HAP-1 (cell line): Measurements from ENCODE around the gene HDDC2.

ENCODE experiments used
- DNase-seq, 2 experiments: peaks; one replicate each; pipeline ENCODE4 v3.0.0-alpha.2; 2016 to 2020; ENCODE audit warnings: low spot score in 2 of 2
- H3K27me3 ChIP-seq: fragments of 250-450 bp; sonication (Bioruptor Pico); 2 replicates; pipeline ENCODE4 v1.5.1; 2020; ENCODE audit warnings: low read depth, mild to moderate bottlenecking, moderate library complexity
- H3K36me3 ChIP-seq: fragments of 250-450 bp; sonication (Bioruptor Pico); replicated peaks from 2 replicates; pipeline ENCODE4 v1.5.1; 2020; ENCODE audit warnings: mild to moderate bottlenecking
- H3K4me1 ChIP-seq: fragments of 250-450 bp; sonication (Bioruptor Pico); 2 replicates; pipeline ENCODE4 v1.5.1; 2020; ENCODE audit warnings: mild to moderate bottlenecking
- H3K4me3 ChIP-seq: fragments of 250-450 bp; sonication (Bioruptor Pico); 2 replicates; pipeline ENCODE4 v1.5.1; 2020; ENCODE audit warnings: mild to moderate bottlenecking, moderate library complexity
- H3K9me3 ChIP-seq: fragments of 250-450 bp; sonication (Bioruptor Pico); 2 replicates; pipeline ENCODE4 v1.5.1; 2020; ENCODE audit warnings: mild to moderate bottlenecking, moderate library complexity
- in situ Hi-C: fragments of 300-500 bp; cut with MboI; formaldehyde crosslinking; loops from 3 replicates; pipeline ENCODE4 v1.14.3; 2020; ENCODE audit warnings: low sequenced_read_pairs, inconsistent platforms, mixed read lengths

HDDC2 gene

GRCh38 chr6:125273251-125273650 is 28.5 kb downstream of the HDDC2 start:
- no peak for DNase-seq
- H3K36me3 ChIP-seq = peaks cover 17% of the 10 kb centered on the region
- in situ Hi-C loops = no loop called here
- no peak overlapping the region for H3K4me3 ChIP-seq
- no peaks in the 10 kb centered on the region for H3K27me3 ChIP-seq
- H3K9me3 ChIP-seq = no peaks in the 10 kb centered on the region
- no peaks in the 10 kb centered on the region for H3K4me1 ChIP-seq

DNA sequence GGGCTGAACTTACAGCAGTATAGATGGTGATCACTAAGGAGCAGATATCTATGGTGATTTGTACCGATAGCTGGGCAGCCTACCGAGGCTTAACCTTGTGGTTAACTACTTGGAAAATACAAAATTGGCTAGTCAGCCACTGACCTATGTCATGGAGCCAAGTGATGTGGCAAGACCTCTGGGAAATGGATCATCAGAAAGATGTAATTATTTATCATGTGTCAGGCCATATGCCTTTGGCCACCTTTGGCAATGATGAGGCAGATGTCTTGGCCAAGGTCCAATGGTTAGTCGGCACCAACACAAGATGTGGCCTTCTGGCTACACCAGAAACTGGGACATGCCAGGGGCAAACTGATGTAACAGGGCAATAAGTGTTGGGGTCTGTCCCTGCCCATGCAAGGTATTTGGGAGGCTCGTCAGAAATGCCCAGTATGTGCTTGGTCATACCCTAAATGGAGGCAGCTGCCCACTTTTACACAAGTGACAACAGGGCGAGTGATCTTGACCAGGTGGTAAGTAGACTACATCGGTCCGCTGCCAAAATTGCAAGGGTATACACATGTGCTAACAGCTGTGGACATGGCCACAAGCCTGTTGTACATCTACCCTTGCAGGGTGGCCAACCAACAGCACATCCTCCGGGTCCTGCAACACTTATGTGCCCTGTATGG is 30.1 kb downstream of the HDDC2 start:
- no peak for DNase-seq
- no peaks in the 10 kb centered on the region for H3K27me3 ChIP-seq
- H3K36me3 ChIP-seq = peaks cover 8% of the 10 kb centered on the region
- no peaks in the 10 kb centered on the region for H3K9me3 ChIP-seq
- no peak overlapping the region for H3K4me3 ChIP-seq
- H3K4me1 ChIP-seq = no peaks in the 10 kb centered on the region
- in situ Hi-C loops = no loop called here

GRCh38 chr6:125270380-125270779 is 31.4 kb downstream of the HDDC2 start:
- Histone ChIP-seq H3K4me1 (no peaks in the 10 kb centered on the region), H3K4me3 (no peak overlapping the region), H3K9me3 (no peaks in the 10 kb centered on the region), H3K36me3 (no peaks in the 10 kb centered on the region; the same call in none of the 2 replicates), H3K27me3 (no peaks in the 10 kb centered on the region)
- no peak for DNase-seq
- in situ Hi-C loops = no loop called here

- in situ Hi-C loops = no loop called here
- Histone ChIP-seq H3K4me1 (no peaks in the 10 kb centered on the region), H3K27me3 (no peaks in the 10 kb centered on the region), H3K36me3 (no peaks in the 10 kb centered on the region; the same call in none of the 2 replicates), H3K4me3 (no peak overlapping the region), H3K9me3 (no peaks in the 10 kb centered on the region)
- DNase-seq = no peak
Observed at GRCh38 chr6:125269328-125269985, 32.3 kb downstream of the HDDC2 start.

DNA sequence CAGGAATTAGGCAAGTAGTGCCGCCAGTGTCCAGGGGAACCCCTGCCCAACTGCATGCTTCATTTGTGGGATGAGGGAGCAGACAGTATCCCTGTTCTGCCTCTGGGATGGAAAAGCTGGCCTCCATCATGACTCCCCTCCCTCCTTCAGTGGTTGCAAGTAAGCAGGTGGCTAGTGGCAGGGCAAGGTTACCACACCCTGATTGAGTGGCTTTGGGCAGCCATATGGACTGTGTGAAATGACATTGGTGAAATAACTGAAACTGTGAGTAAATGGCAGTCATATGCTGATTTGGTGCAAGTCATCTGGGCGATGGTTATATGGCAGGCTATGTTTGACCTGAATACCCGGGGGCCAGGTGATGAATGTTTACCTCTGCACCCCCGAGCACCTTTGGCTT is 33.0 kb downstream of the HDDC2 start:
- Histone ChIP-seq H3K4me3 (no peak overlapping the region), H3K4me1 (no peaks in the 10 kb centered on the region), H3K9me3 (no peaks in the 10 kb centered on the region), H3K36me3 (no peaks in the 10 kb centered on the region; the same call in none of the 2 replicates), H3K27me3 (no peaks in the 10 kb centered on the region)
- in situ Hi-C loops = no loop called here
- no peak for DNase-seq

DNA sequence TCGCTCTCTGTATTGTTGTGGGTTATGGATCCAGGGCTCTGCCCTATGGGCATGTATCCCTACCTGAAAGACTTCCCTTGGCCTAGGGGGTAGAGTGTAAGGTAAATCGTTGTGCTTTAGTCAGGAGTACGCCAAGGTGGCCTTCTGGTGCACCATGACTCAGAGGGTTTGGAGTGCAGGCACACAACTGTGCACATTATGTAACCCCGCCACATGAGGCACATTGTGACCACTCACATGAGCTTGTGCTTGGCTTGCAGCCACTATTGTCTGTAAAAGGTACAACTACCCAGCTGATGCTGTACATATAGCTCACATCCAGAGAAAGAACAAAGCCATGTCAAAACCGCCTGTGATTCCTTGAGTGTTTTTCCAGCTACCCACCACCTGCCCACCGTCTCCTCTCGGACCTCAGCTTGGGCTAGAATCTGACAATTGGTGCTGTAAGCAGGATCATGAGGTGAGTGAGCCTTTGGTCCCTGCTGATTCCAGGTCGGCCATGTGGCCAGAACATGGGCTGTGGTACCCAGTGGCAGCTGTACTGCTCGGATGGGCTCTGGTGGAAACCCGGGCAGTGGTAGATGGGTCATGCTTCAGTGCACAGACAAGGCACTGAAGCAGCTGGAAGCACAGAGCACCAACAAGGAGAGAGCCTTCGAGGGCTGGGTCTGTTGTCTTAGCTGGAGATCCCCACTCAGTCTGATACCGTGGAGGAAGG is 33.8 kb downstream of the HDDC2 start:
- DNase-seq = no peak
- Histone ChIP-seq H3K9me3 (no peaks in the 10 kb centered on the region), H3K4me3 (no peak overlapping the region), H3K27me3 (no peaks in the 10 kb centered on the region), H3K36me3 (no peaks in the 10 kb centered on the region; the same call in 1 of the 2 replicates), H3K4me1 (no peaks in the 10 kb centered on the region)
- in situ Hi-C loops = no loop called here

GRCh38 chr6:125264476-125264875 is 37.3 kb downstream of the HDDC2 start:
- Histone ChIP-seq H3K36me3 (no peaks in the 10 kb centered on the region; the same call in 1 of the 2 replicates), H3K4me1 (no peaks in the 10 kb centered on the region), H3K9me3 (no peaks in the 10 kb centered on the region), H3K4me3 (no peak overlapping the region), H3K27me3 (no peaks in the 10 kb centered on the region)
- no peak for DNase-seq
- in situ Hi-C loops = no loop called here

DNA sequence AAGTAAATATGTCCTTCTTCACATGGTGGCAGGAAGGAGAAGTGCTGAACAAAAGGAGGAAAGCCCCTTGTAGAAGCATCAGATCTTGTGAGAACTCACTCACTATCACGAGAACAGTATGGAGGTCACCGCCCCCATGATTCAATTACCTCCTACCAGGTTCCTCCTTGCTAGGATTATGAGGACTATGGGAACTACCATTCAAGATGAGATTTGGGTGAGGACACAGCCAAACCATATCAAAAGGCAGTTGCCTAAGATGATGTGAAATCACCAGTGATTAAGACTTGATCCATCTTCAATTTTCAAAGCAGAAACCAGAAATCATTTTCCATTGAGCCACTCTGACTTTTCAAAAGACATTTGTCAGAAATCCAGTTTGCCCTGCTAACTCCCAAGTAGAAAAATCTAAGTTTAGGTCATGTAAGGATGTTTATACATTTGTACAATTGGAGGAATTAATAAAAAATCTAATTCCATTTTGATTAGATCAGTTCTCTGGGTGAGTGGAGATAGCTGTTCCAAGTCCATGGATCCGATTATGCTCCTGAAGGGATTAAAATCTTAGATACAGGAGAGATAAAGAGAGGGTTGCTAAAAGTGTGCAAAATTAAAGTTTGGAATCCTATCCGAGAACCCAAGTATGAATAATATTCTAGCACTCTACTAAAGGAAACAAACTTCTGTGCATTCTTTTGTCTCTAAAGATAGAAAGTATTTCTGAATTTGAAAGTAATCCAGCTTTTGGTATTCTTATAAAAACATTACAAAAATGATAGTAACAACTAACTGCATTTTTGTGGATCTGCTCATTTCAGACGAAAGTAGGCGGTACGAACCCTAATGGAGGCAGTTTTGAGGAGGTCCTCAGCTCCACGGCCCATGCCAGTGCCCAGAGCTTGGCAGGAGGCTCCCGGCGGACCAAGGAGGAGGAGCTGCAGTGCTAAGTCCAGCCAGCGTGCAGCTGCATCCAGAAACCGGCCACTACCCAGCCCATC is 39.5 kb downstream of the HDDC2 start:
- no peaks in the 10 kb centered on the region; the same call in 1 of the 2 replicates for H3K36me3 ChIP-seq
- no peaks in the 10 kb centered on the region for H3K27me3 ChIP-seq
- no peak overlapping the region for H3K4me3 ChIP-seq
- no peaks in the 10 kb centered on the region for H3K9me3 ChIP-seq
- peak in 1 of 2 experiments; percentile 32 for DNase-seq
- H3K4me1 ChIP-seq = no peaks in the 10 kb centered on the region
- in situ Hi-C loops = no loop called here

DNA sequence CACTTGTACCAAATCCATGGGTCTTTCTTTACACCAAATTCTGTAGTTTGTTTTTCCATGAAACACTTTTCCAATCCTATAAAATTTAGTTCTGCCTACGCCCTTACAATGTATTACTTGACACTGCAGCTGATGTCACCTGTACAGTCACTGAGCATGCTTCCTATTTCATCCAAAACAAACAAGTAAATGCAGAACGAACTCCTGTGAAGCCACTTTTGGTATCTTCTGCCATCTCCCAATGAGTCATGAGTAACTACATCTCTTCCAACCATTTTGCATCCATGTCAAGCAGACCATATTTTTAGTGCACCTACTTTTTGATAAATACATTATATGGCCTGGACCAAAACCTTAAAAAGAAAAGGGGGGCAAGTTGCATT is 42.4 kb downstream of the HDDC2 start:
- no peaks in the 10 kb centered on the region for H3K9me3 ChIP-seq
- H3K4me1 ChIP-seq = no peaks in the 10 kb centered on the region
- in situ Hi-C loops = no loop called here
- no peaks in the 10 kb centered on the region; the same call in 1 of the 2 replicates for H3K36me3 ChIP-seq
- no peak for DNase-seq
- H3K27me3 ChIP-seq = no peaks in the 10 kb centered on the region
- no peak overlapping the region for H3K4me3 ChIP-seq

- no peaks in the 10 kb centered on the region; the same call in 1 of the 2 replicates for H3K36me3 ChIP-seq
- H3K9me3 ChIP-seq = no peaks in the 10 kb centered on the region
- in situ Hi-C loops = no loop called here
- no peak overlapping the region for H3K4me3 ChIP-seq
- no peak for DNase-seq
- H3K4me1 ChIP-seq = peaks cover 4% of the 10 kb centered on the region
- no peaks in the 10 kb centered on the region for H3K27me3 ChIP-seq
Observed at GRCh38 chr6:125258651-125259353, 43.0 kb downstream of the HDDC2 start.

- no peaks in the 10 kb centered on the region; the same call in 1 of the 2 replicates for H3K36me3 ChIP-seq
- in situ Hi-C loops = no loop called here
- H3K4me3 ChIP-seq = no peak overlapping the region
- no peak for DNase-seq
- no peaks in the 10 kb centered on the region for H3K9me3 ChIP-seq
- no peaks in the 10 kb centered on the region for H3K27me3 ChIP-seq
- peaks cover 5% of the 10 kb centered on the region for H3K4me1 ChIP-seq
Observed at GRCh38 chr6:125257351-125257750, 44.4 kb downstream of the HDDC2 start.

DNA sequence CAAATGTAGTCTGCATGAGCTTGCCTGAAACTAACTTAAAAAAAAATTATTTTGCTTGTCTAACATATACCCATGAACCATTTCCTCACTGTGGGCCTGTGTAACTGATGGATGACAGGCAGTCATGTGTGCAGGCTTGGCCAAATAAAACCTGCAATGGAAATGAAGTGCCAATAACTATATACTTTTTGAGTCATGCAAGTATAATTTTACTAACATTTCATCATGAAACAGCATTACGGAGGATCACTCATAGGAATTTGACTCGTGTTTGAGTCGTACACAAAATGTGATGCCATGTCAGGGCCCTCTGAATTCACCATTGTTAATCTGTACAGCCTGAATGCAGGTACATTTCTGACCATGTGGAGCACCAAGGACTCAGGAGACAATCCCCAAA is 46.6 kb downstream of the HDDC2 start:
- H3K27me3 ChIP-seq = no peaks in the 10 kb centered on the region
- DNase-seq = no peak
- peaks cover 15% of the 10 kb centered on the region for H3K4me1 ChIP-seq
- no peaks in the 10 kb centered on the region for H3K9me3 ChIP-seq
- no peaks in the 10 kb centered on the region for H3K36me3 ChIP-seq
- no peak overlapping the region for H3K4me3 ChIP-seq
- in situ Hi-C loops = no loop called here

DNA sequence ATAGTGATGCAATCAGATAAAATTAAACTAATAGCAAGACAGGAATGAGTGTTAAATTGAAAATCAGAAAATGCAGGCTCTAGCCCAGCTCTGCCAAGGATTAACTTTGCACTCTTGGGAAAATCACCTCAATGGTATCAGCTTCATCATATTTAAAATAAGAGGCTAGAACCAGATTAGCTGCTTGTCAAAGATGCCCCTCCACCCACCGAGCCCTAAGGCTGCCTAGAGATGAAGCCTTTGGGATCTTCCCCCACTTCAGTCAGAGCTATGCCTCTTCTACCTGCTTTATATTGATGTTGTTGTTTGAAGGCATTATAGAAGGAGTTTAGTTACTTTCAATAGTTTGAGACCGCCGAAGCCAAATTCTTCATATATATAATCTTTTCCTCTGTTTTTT is 47.4 kb downstream of the HDDC2 start:
- H3K27me3 ChIP-seq = no peaks in the 10 kb centered on the region
- H3K9me3 ChIP-seq = no peaks in the 10 kb centered on the region
- in situ Hi-C loops = no loop called here
- no peak for DNase-seq
- peaks cover 18% of the 10 kb centered on the region for H3K4me1 ChIP-seq
- no peak overlapping the region for H3K4me3 ChIP-seq
- H3K36me3 ChIP-seq = no peaks in the 10 kb centered on the region
